ENCODE data around the gene SLC6A18.

DNA sequence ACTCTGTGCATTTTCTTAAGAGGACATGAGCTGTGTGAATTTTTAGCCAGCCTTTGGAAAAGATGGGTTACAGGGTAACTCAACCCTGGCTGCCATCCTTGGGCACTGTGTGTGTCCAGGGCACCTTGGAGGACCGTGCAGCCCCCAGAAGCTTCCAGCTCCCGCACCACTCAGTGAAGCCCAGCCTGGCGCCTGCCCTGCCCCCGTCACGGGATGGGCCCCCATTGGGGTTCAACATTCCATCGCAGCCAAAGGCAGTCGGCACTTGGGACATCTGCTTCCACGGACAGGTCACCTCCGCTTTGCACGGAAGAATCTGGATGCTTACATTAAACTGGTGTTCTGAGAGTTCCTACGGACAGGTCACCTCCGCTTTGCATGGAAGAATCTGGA is 1.9 kb upstream of the SLC6A18 start:
- no peak for TF ChIP-seq TCF12 (IDR thresholded peaks at IDR 0.05)
- no peak for TF ChIP-seq TCF12 (CRISPR knock-in tag; IDR thresholded peaks at IDR 0.05)
- no peak for TF ChIP-seq TCF7L2 (IDR thresholded peaks at IDR 0.05; ENCODE audit: low read depth, low read length)

All from HepG2 (cell line).